ENCODE data around the gene ALAS1.

- TF ChIP-seq CTCF (conservative IDR thresholded peaks at IDR 0.05; ENCODE audit: low read depth, low read length) (no peak), EZH2phosphoT487 (IDR thresholded peaks at IDR 0.05; ENCODE audit: borderline replicate concordance, low read length) (no peak), EZH2 (IDR thresholded peaks at IDR 0.05; ENCODE audit: low read length, unreplicated experiment) (no peak)
Observed at GRCh38 chr3:52186729-52187128, 11.2 kb upstream of the ALAS1 start.

Measured in PC-3 (cell line).